NCI-H1694 (cell line): ENCODE data around the gene ATP7B.
"Not testable (repeated sequence)": the region's sequence is repeated elsewhere in the genome, so short reads cannot be mapped to it uniquely, and the experiment has no call there.

Source experiments
- DNase-seq: peaks from one replicate; lab custom pipeline; 2025; lab: John Stamatoyannopoulos, UW

The ATP7B gene

DNA sequence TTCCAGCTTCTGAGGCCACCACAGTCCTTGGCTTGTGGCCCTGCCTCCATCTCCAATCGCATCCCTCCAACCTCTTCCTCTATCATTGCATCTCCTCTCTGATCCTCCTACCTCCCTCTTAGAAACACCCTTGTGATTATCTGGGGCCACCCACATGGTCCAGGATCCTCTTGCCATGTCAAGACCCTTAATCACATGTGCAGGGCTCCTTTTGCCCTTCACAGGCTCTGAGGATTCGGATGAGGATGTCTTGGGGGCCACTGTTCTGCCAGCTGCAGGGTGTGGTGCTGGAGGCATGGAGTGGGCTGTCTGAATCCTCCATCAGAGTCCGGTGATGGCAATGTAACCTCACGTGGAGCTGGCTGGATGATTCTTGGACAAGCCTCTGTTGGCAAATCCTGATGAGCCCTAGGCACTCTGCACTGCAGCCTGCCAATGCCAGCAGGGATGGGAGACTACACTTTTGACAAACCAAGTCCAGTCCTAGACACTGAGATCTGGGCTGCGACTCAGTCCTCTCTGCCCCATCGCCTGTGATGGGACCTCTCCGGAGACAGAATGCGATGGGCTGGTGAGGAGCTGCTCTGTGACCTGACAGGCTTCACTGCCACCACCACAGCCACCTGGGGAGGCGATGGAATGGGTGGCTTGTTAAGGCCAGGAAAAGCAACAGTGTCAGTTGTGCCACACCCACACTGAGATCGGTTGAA is 88.3 kb downstream of the ATP7B start:
- no peak for DNase-seq

DNA sequence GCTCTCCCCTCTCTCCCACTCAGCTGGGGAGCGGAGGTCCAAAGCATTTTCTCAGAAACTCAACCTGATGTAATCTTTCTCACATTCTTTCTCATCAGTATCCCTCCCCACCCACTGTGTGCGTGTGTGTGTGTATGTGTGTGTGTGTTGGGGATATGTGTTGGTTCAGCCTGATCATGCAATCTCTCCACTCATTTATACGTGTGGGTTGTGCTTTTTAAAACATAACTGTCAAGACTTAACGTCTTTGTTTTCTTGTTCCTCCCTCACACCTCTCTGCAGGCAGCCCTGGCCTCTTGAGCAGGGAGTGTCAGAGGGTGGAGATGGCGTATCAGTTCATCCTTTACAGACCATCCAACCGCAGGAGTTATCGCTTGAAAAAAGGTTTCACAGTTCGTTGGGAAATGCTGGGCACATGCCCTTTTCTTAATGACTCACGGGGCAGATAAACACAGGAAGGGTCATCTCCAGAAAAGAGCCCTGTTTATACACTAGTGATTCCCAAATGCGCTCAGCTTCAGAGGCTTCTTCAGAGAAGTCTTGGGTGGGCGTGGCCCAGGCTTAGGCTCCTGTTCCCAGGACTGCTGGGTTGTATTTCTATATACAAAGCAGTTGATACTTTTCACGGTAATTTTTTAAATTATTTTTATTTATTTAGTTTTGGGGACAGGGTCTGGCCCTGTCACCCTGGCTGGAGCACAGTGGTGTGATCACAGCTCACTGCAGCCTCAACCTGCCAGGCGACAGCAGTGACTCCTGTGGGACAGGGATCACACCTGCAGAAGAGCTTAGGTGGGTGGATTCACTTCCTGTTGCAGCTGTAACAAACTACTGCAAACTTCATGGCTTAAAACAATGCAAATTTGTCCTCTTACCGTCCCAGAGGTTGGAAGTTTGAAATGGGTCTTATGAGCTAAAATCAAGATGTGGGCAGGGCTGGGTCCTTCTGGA is 89.2 kb downstream of the ATP7B start:
- no peak for DNase-seq

- no peak for DNase-seq
Observed at GRCh38 chr13:51920786-51921185, 90.5 kb downstream of the ATP7B start.

DNA sequence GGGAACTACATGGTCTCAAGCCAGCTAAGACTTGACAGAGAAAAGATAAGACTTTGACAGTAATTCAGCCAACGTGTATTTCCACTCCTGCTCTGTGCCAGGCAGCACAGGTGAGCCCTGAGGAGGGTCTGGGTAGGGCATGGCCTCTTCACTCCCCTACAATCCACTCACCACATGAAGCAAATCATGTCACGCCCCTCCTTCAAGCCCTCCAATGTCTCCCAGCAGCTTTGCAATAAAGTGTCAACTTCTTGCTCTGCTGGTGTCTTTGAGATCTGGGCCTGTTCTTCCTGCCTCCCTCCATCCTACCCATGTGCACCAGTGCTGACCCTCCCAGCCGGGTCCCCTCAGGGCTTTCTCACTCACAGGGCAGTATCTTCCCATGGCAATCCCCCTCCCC is 91.0 kb downstream of the ATP7B start:
- DNase-seq, result no peak

GRCh38 chr13:51919531-51919930 is 91.7 kb downstream of the ATP7B start:
- no peak for DNase-seq

GRCh38 chr13:51916962-51917361 is 94.3 kb downstream of the ATP7B start:
- DNase-seq, result no peak

DNA sequence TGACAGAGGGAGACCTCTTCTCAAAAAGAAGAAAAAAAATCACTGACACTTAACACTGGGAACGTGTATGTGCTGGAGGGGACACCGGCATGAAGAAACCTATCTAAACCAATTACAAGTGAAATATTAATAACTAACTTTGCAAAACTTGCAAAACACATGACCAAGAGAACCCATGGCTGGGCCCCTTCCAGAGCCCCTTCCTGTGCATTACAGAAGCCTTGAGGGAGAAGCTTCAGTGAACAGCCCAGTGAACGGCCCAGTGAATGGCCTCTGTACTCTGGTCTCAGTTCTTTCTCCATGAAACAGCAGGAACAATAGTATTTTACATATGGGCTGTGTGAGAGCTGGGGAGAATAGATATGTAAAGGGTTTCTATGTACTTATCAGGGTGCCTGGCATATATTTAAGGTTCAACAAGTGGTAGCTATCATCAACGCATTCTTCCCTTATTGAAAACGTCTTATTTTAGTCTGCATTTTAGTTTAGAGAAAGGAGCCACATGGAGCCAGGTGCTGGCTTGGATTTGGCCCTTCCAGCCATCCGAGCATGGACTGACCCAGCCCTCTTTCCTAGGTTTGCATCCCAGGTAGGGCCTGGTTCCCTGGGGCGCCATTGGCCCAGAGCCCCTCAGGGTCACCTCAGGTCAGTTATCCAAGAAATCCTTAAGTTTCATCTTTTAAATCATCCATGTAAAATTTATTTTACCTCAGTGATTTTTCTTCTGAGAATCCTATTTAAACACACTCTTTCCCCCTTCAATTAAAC is 95.0 kb downstream of the ATP7B start:
- DNase-seq, result no peak

DNA sequence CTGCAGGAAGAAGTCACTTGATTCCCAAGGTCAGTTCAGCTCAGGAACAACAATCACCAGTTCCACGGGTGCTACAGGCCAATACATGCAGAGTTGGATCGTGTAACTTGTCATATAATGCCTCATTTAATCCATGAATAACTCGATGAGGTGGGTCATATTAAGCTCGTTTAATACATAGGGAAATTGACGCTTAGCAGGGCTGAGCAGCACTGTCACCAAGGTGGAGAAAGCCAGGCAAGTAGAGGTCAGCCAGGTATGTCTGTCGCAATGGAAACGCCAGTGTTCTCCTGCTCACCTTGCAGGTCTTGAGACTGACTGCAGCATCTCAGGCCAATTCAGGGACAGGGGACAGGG is 97.1 kb downstream of the ATP7B start:
- DNase-seq, result no peak

GRCh38 chr13:51913421-51914136 is 97.7 kb downstream of the ATP7B start:
- no peak for DNase-seq

GRCh38 chr13:51912511-51913225 is 98.6 kb downstream of the ATP7B start:
- DNase-seq, result no peak

DNA sequence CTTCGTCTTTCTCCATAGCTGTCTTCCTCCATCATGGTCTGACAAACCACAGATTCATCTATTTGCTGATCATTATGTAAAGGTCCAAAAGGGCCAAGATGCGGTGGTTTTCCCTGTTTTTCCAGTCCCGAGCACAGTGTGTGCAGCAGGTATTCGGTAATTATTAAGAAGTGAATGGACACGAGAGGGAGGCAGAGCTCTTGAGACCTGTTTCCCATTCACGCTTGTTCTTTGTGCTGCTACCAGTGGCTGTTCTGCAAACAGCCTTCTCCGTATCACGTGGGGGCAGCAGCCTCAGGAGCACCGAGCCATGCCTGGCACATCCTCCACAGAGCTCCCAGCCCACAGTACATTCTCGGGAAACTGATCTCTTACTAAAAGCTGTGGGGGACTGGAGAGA is 99.2 kb downstream of the ATP7B start:
- DNase-seq, result no peak

DNA sequence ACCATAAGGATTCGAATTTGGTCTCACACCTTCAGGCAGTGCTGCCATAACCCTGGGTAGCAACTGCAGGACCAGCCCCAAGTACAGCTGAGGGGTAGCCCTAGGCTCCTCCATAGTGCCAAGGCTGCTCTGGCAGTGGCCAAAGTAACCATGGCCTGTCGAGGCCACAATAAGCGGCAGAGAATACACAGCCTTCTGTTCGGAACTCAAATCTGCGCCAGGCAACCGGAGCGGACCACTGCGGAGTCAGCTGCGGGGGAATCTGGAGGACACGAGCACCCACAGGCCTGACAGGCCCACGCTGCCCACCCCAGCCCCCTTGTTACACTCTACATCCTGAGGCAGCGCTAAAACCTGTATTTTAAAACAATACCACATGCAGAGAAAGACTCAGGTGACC is 100.7 kb downstream of the ATP7B start:
- no peak for DNase-seq

DNA sequence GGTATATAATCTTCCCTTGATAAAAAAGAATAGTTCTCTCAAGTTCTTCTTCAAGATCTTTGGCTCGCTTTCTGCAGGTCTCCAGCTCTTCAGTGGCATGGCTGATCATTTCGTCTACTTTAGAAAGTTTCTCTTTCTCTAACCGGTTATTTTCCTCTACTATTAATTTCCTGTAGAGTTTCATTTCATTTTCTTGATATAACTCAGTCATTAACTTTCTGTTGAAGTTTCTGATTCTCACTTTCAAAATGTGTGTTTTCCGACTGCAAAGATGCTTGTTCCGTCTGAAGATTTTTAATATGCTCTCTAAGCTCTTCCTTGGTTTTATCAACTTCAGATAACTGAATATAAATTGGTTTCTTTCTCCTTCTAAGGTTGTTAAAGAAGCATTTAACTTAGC is 102.0 kb downstream of the ATP7B start:
- not testable (repeated sequence) for DNase-seq

- no peak for DNase-seq
Observed at GRCh38 chr13:51907040-51907732, 104.1 kb downstream of the ATP7B start.

GRCh38 chr13:51906581-51906980 is 104.7 kb downstream of the ATP7B start:
- DNase-seq, result no peak

DNA sequence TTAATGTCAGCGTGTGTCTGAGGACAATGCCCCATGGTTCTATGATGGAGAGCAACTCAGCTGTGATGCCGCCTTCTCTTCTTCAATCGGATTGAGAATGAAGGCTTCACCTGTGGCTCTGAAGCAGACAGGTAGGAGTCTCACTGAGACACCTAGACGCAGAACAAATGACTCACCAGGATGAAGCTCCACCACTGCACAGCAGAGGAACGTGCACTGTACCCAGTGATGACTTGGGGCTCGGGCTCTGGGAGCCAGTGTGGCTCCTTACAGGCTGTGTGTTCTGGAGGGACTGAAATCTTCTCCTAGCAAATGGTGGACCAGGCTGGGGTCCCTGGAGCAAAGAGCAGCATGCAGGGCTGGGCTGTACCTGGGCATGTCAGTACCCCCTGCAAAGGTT is 105.5 kb downstream of the ATP7B start:
- no peak for DNase-seq

DNA sequence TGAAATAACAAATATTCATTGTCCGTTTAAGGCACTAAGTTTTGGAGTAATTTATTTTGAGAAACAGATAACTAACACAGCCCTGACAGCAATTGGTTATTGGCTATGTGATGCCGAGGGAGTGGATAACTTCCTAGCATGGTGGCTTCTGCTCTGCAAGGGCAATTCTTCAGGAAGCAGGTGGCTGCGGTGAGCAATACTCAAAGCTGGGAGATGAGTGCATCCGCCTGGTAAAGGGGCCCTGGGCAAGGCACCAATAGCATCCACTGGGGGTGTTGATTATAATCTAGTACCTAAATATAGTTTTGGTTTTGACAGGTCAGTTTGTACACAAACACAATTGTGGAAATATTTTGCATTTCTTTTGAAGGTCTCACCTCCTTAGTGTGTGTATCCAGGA is 108.5 kb downstream of the ATP7B start:
- DNase-seq, result no peak

GRCh38 chr13:51900471-51900870 is 110.8 kb downstream of the ATP7B start:
- no peak for DNase-seq

DNA sequence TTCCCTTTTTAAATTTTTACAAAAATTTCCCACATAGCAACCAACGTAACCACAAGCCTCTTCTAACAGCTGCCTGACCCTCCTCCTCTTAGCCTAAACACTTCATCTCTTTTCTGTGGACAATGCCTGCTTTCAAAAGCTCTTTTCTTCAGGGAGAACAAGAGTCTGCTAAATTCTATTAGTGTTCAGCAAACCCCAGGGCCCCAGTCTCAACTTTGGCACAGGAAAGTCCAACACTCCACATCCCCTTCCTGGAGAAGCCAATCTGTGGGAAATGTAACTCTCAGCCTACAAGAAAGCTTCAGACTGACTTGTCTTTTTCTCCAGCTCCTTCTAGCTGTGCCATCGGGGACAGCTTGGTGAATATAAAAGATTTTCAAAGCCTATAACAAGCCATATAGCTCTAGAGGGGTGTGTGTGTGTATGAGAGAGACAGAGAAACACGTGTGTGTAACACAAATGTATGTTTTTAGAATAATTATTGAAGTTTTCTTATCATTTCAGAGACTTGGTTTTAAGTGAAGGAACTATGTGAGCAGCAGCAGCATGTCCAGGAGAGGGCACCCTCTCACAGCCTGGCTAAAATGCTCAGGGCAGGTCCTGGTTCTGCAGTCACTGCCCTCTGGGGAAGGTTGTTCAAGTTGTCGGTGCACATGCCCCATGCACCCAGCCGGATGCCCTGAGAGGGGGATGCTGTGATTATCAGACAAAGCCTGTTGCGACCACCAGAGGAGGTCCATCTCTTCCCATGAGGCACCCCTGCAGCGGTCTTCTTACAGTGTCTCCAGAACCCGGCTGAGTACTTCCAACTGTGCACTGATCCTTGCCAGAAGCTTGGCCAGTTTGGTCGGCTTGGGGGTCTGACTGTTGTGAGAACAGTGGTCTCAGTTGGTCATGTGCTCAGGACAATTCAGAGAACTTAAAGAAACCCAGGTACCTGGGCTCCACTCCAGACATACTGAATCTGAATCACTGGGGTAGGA is 115.1 kb downstream of the ATP7B start:
- no peak for DNase-seq
